Activated naive CD4-positive, alpha-beta T cell treated with anti-CD3 and anti-CD28 coated beads, Interleukin-2, amount 50 U/mL, for 16 hours (primary cell): Measurements from ENCODE around the gene FBXO40.
A peak's percentile ranks its signal among the peaks of the same experiment; 100 is the strongest.
"Not testable (repeated sequence)": the region's sequence is repeated elsewhere in the genome, so short reads cannot be mapped to it uniquely, and the experiment has no call there.

Source experiments
- DNase-seq: peaks from one replicate; pipeline ENCODE4 v3.0.0-alpha.2; 2020

Gene FBXO40, protein sequence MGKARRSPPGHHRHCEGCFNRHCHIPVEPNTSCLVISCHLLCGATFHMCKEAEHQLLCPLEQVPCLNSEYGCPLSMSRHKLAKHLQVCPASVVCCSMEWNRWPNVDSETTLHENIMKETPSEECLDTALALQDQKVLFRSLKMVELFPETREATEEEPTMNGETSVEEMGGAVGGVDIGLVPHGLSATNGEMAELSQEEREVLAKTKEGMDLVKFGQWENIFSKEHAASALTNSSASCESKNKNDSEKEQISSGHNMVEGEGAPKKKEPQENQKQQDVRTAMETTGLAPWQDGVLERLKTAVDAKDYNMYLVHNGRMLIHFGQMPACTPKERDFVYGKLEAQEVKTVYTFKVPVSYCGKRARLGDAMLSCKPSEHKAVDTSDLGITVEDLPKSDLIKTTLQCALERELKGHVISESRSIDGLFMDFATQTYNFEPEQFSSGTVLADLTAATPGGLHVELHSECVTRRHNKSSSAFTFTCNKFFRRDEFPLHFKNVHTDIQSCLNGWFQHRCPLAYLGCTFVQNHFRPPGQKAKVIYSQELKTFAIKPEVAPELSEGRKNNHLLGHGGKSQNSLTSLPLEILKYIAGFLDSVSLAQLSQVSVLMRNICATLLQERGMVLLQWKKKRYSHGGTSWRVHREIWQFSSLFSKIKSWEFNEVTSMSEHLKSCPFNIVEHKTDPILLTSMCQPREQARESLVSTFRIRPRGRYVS

DNA sequence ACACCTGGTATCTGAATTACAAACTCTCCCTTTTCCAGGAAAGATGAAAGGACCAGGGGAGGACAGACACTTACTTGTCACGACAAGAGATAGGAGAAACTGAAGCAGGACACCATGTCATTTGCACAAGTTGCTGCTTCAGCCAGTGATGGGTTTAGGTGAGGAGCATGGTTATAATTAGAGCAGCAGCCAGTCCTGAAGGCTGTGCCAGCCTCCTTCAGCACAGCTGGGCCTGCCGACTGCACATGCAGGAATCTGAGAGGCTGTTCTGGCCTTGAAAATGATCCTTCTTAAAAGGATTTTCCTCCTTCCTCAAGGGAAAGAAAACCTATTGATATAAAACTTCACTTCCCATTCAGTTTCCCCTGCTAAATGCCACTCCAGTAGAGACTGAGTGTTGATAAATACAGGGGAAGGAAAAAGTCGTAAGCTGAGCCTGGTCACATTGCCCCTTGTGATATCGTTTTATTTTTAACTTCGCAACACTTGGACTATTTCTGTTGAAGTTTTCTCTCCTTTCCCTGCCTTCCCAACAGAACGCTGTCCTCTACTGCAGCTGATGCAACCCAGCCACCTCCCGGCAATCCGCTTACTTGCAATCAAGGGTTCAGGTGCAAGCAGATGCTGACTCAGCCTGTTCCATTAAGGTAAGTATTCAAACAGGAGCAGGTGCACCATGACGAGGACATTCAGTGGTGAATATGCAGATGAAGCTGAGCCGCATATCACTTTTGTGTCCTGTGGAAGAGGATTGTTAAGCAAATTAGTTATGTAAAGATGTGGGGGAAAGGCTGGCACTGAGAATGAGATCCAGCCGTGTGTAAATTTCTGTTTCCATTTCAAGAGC is at the start of gene FBXO40:
Gene FBXO40, plus strand, starts transcription at position 524 of the 847 bp plus-strand sequence. CDS start 27,197 bp downstream, outside the sequence.
- no peak for DNase-seq

DNA sequence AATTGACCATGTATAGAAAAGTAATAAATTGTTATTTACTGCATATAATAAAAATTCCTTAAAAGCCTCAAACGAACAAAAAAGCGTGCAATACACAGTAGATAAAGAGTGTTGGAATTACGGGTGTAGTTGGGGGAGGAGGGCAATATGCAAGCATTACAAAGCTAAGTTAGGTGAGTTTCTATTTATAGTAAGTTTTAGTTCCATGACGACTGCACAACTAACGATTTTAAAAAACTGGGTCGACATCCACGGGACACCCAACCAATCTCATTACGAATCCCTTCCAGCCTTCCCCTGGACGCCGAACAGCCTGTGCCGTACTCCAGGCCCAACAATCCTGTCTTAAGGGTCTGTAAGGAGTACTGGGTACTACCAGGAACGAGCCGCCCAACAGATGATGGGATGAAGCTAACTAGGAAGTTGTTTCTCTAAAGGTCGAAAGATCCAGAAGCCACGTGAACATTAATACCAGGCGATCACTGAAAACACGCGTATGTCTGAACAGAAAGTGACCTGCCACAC is 48.1 kb upstream of the FBXO40 start:
- no peak for DNase-seq

DNA sequence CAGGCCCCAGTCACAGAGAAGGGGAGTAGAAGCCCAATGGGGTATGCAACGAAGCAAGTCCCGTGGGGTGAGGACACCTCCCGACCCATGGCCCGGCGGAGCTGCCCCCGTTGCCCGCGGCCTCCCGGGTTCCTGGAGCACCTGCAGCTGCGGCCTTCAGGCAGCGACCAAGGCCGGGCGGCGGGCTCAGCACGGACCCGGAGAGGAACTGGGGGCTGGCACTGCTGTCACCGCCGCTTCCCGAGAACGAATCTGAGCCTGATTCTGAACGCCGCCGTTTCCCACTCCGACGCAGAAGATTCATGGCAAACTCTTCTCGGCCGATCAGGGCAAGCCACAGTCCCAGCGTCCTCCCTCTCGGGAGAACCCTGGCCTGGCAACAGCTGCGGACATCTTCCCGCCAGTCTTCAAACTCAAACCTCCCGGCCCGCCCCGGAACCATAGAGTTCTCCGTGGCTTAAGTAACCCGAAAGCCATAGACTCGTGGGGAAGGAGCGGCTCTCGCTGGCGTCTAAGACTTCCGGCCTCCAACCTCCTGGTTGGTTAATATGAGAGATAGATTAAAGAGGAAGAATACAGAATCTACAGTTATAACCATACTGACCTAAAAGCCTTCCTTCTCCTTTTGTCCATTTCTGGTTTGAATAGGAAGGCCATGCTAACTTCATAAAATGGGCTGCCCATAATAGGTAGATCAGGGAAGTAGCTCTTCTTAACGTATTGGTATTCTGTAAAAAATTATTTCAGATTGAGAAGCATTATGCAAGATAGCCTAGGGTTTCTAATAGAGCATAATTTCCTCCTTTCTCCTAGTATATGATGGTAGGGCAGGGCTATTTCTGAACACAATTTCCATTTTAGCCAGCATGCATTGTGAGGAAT is 47.4 kb upstream of the FBXO40 start, which contains the start of gene POLQ:
Gene POLQ, minus strand, starts transcription at position 415 of the 882 bp plus-strand sequence. Its CDS starts 111 bp downstream, at position 304.
- peak; percentile 88 for DNase-seq

DNA sequence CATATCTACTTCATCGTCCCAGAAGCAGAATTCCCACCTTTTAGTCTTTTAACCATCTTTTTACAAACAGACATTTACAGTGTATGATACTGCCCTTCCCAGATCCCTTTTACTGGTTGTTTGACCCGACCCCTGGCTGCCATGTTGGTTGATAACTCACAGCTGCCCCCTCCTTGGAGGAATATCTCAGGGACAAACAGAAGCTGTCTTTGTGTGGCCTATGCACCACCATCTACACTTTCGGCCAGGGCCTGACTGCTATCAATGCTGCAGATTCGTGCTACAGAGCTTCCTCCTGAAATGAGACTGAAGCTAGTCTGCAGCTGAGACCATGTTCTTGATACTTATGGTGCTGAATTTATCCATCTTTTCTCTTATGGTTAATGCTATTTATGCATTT is 40.8 kb upstream of the FBXO40 start:
- no peak for DNase-seq

DNA sequence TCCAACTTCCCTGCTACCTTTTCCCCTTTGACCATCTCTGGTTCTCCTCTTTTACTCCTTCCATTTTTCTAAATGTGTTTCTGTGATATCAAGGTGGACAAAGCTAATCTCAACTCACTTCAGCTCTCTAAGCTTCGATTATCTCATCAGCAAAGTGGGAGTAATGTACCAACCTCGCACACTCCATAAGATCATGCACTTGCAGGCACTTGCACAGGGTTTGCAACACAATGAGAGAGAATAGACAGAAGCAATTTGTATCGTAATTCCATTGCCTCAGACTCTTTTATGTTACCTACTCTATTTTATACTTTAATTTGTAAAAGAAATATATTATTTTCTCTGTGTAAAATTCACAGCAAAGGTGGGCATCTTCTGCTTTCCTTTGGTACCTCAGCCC is 40.4 kb upstream of the FBXO40 start:
- no peak for DNase-seq

DNA sequence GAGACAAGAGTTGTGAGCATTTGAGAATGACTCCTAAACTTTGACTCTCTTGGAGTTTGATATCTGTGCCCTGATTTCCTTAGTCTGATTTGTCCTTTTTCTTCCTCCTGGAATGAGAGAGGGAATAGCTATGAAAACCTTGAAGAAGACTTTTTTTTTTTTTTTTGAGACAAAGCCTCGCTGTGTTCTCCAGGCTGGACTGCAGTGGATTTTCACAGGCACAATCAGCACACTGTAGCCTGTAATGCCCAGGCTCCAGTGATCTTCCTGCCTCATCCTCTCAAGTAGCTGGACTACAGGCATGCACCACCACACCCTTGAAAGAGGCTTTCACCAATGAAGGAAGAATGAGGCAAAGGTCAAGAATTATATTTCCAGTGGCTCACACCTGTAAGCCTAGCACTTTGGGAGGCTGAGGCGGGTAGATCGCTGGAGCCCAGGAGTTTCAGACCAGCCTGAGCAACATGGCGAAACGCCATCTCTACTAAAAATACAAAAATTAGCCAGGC is 35.7 kb upstream of the FBXO40 start:
- no peak for DNase-seq

DNA sequence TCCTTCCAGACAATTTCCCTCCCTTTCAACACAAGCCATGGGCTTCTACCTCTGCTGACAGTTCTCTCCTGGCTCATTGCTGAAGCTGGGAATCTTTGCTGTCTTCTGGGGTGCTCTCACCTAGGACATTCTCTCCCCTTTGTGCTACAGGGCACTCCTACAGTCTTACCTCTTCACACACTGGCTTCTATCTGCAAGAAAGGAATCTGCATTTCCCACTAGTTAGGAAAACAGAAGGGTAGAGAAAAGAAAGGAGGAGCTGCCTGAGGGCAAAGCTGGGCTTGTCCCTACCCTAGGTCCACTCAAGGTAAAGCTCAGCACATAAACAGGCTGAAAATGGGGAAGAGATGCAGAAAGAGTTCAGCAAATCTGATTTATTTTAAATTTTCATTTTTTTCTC is 31.0 kb upstream of the FBXO40 start:
- DNase-seq: no peak

DNA sequence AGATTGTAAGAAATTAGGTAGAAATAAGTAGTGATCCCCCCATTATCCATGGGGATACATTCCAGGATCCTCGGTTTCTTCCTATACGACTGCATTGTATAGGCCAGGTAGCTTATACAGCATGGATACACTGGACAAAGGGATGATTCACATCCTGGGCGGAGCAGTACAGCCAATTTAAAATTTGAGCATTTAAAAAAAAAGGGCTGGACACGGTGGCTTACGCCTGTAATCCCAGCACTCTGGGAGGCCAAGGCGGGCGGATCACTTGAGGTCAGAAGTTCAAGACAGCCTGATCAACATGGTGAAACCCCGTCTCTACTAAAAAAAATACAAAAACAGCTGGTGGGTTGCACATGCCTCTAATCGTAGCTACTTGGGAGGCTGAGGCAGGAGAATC is 26.4 kb upstream of the FBXO40 start:
- no peak for DNase-seq

DNA sequence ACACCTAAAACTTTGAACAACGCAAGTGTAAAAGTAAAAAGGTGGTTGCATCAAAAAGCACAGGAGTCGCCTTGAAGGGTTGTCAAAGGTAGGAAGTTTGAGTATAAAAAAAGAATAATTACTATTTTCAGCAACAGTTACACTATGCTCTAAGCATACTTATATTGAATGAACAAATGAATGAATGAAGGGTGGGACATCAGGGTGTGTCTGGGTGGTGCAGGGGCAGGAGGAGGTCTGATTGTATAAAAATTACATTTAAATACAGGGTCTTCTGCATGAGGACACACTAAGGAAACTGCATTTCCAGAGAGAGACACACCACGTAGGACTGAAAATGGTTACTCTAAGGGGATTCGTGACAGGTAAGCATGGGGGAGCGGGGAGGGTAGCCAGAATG is 25.5 kb upstream of the FBXO40 start, which contains the start of gene ARGFX:
Gene ARGFX, plus strand, starts transcription at position 301 of the 400 bp plus-strand sequence. CDS start 2,765 bp downstream, outside the sequence.
- DNase-seq: no peak

DNA sequence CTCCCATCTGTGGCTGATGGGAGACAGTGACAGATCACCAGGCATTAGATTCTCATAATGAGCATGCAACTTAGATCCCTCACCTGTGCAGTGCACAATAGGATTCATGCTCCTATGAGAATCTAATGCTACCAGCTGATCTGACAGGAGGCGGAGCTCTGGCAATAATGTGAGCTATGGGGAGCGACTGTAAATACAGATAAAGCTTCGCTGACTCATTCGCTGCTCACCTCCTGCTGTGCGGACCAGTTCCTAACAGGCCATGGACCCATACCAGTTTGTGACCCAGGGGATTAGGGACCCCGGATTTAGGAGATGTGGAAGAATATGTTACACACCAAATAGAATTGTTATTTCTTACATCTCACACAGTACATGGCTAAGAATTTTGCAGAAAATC is 18.7 kb upstream of the FBXO40 start:
- no peak for DNase-seq

DNA sequence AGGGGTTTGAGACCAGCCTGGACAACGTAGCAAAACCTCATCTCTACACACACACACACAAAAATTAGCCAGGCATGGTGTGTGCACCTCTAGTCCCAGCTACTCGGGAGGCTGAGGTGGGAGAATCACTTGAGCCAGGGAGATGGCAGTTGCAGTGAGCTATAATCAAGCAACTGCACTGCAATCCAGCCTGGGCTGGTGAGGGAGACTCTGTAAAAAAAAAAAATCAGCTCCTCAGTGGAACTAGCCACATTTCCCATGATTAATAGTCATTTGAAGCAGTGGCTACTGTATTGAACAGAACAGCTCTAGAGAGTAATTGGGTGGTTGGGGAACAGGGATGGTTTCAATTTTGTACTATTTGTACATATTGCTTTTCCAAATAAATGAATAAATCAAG is 11.5 kb upstream of the FBXO40 start:
- DNase-seq: no peak

DNA sequence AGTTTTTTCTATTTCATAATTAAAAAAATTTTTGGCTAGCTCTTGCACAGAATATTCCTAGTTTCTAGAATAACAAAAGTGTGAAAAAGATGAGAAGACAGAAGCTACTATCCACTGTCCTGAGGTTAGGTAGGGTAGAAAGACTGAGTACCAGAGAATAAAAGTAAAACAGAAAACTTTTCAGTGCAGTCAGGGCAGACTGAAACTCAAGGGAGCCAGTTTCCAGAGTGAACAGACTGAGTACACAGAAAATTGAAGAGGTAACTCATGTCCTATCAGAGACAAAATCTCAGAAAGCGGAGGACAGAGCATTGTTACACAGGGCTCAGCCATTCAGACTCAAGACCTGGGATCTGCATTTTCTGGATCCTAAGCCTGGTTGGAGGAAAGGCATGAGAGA is 8.8 kb upstream of the FBXO40 start:
- no peak for DNase-seq

DNA sequence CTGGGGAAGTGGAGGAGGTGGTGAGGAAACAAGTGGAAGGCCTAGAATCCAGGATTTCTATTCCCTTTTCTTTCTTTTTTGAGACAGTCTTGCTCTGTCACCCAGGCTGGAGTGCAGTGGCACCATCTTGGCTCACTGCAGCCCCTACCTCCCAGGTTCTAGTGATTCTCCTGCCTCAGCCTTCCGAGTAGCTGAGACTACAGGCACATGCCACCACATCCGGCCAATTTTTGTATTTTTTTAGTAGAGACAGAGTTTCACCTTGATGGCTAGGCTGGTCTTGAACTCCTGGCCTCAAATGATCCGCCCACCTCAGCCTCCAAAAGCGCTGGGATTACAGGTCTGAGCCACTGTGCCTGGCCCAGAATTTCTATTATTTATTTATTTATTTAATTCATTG is 627 bp downstream of the FBXO40 start:
- DNase-seq: not testable (repeated sequence)

DNA sequence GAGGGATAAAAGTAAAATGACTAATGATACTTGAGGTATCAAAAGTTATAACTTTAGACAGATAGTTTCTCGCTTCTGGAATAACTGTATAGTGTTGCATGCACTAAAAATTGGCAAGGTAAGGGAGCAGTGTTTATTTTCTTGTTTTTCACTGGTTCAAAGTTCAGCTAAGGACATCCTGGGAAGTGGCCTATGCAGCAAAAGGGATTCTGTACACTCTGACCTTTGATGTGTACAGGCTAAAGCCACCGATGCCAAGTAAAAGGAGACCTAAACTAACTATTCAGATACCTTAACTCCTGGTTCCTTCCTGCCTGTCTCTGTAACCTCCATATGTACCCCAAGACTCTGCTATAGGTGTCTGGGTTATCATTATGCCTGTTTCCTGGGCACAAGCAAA is 1.7 kb downstream of the FBXO40 start:
- DNase-seq: no peak

DNA sequence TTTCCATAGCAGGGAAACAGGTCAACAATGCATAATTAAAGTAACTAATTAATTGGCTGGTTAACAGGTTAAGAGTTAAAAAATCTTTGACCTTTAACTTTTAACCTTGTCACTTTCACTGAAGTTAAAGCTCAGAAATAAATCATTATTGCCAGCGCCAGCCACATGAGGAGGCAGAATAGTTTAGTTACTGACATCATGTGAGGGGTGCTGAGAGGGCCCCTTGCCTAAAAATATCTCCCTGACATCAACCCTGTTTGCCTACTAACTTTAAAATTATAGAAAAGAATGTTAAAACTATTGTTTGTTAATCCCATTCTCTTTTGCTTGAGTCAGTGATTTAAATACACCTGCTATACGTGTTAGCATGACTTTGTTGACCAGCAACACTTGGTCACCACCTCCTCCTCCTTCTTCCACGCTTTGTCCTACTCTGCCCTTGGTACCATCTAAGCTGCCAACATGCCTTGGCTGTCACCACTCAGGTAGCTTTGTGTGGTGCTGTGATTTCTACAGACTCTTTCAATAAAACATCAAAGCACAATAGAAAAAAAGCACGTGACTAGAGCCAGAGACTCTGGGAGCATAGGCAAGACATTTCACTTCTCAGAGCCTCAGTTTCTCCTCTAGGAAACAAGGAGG is 2.7 kb downstream of the FBXO40 start:
- no peak for DNase-seq

DNA sequence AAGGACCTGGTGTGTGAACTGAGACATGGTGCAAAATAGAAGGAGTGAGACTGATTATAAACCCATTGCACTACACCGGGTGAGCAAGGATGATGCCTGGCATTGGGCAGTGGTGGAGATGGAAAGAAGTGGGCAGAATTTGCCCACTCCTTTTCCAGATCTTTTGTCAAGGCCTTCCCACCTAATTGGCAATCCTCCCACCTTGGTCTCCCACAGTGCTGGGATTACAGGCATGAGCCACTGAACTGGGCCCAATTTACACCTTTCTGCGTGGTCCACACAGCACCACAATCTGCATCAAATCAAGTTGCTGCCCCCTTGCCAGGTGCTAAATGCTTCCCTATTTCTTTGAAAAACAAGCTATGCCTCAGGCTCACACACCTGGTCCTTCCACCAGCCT is 5.4 kb downstream of the FBXO40 start:
- no peak for DNase-seq

DNA sequence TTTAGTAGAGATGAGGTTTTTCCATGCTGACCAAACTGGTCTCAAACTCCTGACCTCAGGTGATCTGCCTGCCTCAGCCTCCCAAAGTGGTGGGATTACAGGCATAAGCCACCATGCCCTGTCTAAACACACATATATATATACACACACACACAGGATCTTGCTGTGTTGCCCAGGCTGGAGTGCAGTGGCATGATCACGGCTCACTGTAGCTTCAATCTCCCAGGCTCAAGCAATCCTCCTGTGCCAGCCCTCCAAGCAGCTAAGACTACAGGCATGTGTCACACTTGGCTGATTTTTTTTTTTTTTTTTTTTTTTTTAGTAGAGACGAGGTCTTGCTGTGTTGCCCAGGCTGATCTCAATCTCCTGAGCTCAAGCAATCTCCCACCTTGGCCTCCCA is 6.7 kb downstream of the FBXO40 start:
- DNase-seq: not testable (repeated sequence)

DNA sequence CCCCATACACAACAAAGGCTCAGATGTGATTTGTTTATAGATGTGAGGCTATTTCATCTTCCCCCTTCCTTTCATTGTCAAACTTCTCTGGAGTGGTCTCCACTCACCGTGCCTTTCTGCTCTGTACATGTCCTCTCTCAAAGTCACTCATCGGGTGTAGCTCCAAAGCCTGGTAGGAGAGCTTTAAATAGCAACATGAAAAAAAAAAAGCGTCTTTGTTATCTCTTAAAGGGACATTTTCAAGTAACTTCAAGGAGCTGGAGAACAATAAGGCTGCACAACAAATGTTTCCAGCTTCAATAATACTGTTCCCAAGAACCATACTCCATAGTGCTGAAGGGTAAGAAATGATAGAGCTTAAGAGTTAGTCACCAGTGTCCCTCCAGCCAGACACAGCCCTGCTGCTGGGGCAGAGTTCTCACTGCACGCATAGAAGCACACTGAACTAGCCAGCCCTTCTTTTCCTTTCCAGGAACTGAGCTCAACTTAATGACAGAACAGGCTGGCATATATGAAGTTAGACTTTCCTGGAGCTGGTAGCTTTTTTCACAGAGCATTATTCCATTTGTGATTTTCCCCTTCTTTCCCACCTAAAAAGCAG is 8.1 kb downstream of the FBXO40 start:
- DNase-seq: no peak

DNA sequence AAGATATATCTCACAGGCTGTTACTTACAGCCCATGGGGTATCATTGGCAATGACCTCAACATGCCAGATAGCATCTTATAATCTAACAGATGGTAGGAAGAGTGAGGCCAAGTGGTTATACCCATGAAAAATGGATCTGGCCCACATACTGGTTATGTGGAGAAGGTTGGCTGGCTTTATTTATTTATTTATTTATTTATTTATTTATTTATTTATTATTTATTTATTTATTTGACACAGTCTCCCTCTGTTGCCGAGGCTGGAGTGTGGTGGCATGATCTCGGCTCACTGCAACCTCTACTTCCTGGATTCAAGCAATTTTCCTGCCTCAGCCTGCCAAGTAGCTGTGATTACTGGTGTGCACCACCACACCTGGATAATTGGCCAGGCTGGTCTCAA is 11.6 kb downstream of the FBXO40 start:
- DNase-seq: no peak

DNA sequence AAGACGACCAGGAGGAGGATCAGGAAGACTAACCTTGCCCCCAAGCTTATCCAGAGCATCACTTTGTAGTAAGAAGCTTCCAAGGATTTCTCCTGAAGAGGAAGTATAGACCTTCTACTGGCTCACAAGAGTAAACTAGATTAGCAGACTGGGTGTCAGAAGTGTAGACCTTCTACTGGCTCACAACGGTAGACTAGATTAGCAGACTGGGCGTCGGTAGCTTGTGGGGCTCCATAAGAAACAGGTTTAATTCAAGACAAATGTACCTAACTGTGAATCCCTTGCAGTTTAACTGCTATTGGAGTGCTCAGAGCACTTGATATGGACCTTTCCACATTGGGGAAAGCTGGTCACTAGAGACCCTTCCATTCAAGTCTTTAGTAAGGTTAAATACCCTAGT is 12.9 kb downstream of the FBXO40 start:
- DNase-seq: no peak

DNA sequence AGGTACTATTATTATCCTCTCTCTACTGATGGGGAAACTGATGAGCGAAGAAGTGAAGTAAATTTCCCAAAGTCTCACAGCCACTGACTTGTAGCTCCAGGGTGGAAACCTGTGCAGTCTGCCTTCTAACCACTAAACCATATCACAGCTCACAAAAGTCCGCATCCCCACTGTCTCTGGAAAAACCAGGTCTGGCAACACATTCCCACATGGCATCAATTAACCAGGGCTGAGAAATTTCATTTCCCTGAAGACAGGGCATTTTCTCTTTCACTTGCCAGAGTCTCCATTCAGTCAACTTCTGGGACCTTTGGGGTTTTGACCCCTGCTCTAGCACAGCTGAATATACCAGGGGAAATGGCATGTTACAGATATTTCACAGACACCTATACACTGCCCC is 26.5 kb downstream of the FBXO40 start:
- DNase-seq: no peak
